ENCODE measurements around the gene GLS2.

DNA sequence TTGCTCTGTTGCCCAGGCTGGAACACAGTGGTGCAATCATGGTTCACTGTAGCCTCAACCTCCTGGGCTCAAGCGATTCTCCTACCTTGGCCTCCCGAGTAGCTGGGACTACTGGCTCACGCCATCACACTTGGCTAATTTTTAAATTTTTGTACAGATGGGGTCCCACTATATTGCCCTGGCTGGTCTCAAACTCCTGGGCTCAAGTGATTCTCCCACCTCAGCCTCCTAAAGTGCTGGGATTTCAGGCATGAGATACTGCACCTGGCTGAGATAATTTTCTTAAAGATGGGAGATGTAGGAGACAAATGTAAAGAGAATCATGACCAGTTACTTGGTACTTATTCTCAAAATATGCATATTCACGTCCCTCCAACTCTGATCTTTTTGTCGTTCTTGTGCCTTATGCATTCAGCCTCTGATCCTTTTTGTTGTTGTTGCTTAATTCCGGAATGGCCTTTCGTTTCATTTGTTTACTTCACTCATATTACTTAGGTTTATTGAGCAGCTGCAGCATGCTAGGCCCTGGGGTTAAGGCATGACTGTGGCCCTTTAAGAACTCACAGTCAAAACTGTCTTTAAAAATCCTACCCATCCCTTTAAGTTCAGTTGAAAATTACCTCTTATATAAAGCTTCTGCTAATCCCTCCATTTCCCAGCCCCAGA lies 42.6 kb upstream of the GLS2 start:
- TF ChIP-seq, protein P1, sequence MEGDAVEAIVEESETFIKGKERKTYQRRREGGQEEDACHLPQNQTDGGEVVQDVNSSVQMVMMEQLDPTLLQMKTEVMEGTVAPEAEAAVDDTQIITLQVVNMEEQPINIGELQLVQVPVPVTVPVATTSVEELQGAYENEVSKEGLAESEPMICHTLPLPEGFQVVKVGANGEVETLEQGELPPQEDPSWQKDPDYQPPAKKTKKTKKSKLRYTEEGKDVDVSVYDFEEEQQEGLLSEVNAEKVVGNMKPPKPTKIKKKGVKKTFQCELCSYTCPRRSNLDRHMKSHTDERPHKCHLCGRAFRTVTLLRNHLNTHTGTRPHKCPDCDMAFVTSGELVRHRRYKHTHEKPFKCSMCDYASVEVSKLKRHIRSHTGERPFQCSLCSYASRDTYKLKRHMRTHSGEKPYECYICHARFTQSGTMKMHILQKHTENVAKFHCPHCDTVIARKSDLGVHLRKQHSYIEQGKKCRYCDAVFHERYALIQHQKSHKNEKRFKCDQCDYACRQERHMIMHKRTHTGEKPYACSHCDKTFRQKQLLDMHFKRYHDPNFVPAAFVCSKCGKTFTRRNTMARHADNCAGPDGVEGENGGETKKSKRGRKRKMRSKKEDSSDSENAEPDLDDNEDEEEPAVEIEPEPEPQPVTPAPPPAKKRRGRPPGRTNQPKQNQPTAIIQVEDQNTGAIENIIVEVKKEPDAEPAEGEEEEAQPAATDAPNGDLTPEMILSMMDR (IDR thresholded peaks at IDR 0.05) = no peak
- TF ChIP-seq POLR2A (IDR thresholded peaks at IDR 0.05) = no peak

All from adrenal gland (tissue), 5 donors.